Neural cell (in vitro differentiated cells): ENCODE measurements around the gene SLC4A3. TPM values are rescaled to one million over a fixed set of nuclear protein-coding genes. Genes with fewer than 3 reads are reported as not detected.

Experiments
- H2AFZ ChIP-seq: fragments of 200-600, 300-800 bp; sonication (generic), shearing (Covaris generic); 2 replicates; pipeline ENCODE4 v1.6.0; 2014; ENCODE audit warnings: low read depth, mild to moderate bottlenecking, antibody characterized with exemption, low read length, moderate library complexity
- H3F3A ChIP-seq: fragments of 200-600 bp; shearing (Covaris generic); 2 replicates; pipeline ENCODE4 v1.6.1; 2016; ENCODE audit warnings: mild to moderate bottlenecking, moderate library complexity, mixed read lengths, antibody characterized with exemption, low read length; ENCODE audit not compliant: insufficient read depth, poor library complexity, severe bottlenecking
- H3K27ac ChIP-seq: fragments of 200-600, 300-800 bp; sonication (generic), shearing (Covaris generic); 2 replicates; pipeline ENCODE4 v1.5.1; 2014; ENCODE audit warnings: mild to moderate bottlenecking, low read length, moderate library complexity
- H3K27me3 ChIP-seq: fragments of 300-800, 200-600 bp; sonication (generic), shearing (Covaris generic); 2 replicates; pipeline ENCODE4 v1.6.0; 2014; ENCODE audit warnings: mild to moderate bottlenecking, low read depth, low read length, moderate library complexity; ENCODE audit not compliant: insufficient read depth
- H3K36me3 ChIP-seq: fragments of 300-800, 200-600 bp; sonication (generic), shearing (Covaris generic); 2 replicates; pipeline ENCODE4 v1.5.1; 2014; ENCODE audit warnings: mild to moderate bottlenecking, antibody characterized with exemption, low read length, moderate library complexity; ENCODE audit not compliant: insufficient read depth
- H3K4me2 ChIP-seq: fragments of 300-800, 200-600 bp; sonication (generic), shearing (Covaris generic); 2 replicates; pipeline ENCODE4 v1.6.0; 2014; ENCODE audit warnings: mild to moderate bottlenecking, low read length
- H3K4me3 ChIP-seq: fragments of 300-800, 200-600 bp; sonication (generic), shearing (Covaris generic); 2 replicates; pipeline ENCODE4 v1.5.1; 2014; ENCODE audit warnings: mild to moderate bottlenecking, low read length, moderate library complexity
- H3K79me2 ChIP-seq: fragments of 200-600 bp; shearing (Covaris generic); replicated peaks from 2 replicates; pipeline ENCODE4 v1.6.0; 2014; ENCODE audit warnings: mild to moderate bottlenecking, low read length, moderate library complexity; ENCODE audit not compliant: insufficient read depth
- H3K9ac ChIP-seq: fragments of 300-800, 200-600 bp; sonication (generic), shearing (Covaris generic); 2 replicates; pipeline ENCODE4 v1.6.1; 2016; ENCODE audit warnings: mild to moderate bottlenecking, low read length, mixed read lengths
- H3K9me2 ChIP-seq: fragments of 200-600 bp; shearing (Covaris generic); 2 replicates; pipeline ENCODE4 v1.6.1; 2016; ENCODE audit warnings: mild to moderate bottlenecking, low read length, mixed read lengths; ENCODE audit not compliant: insufficient read depth
- H3K9me3 ChIP-seq: fragments of 200-600, 300-800 bp; sonication (generic), shearing (Covaris generic); 2 replicates; pipeline ENCODE4 v1.6.1; 2016; ENCODE audit warnings: mild to moderate bottlenecking, mixed run types, low read length, moderate library complexity, mixed read lengths
- H4K20me1 ChIP-seq: fragments of 200-600 bp; shearing (Covaris generic); 2 replicates; pipeline ENCODE4 v1.6.1; 2016; ENCODE audit warnings: mild to moderate bottlenecking, mixed run types; ENCODE audit not compliant: insufficient read depth
- CTCF ChIP-seq: fragments of 450-650 bp; IDR thresholded peaks from 2 replicates; pipeline ENCODE4 v1.5.1; 2014; ENCODE audit warnings: antibody characterized with exemption, mild to moderate bottlenecking, moderate library complexity; ENCODE audit not compliant: poor library complexity, severe bottlenecking
- EP300 ChIP-seq: fragments of 450-650 bp; conservative IDR thresholded peaks from 2 replicates; pipeline ENCODE4 v1.6.1; 2014; ENCODE audit warnings: antibody characterized with exemption, mild to moderate bottlenecking, moderate library complexity; ENCODE audit not compliant: poor library complexity, severe bottlenecking
- EZH2 ChIP-seq: fragments of 200-600, 300-800 bp; shearing (Covaris generic), sonication (generic); IDR thresholded peaks from 2 replicates; pipeline ENCODE4 v1.6.1; 2014; ENCODE audit warnings: antibody characterized with exemption, low read length, borderline replicate concordance, mild to moderate bottlenecking; ENCODE audit not compliant: insufficient read depth, poor library complexity, severe bottlenecking
- MXI1 ChIP-seq: fragments of 450-650 bp; conservative IDR thresholded peaks from 2 replicates; pipeline ENCODE4 v1.6.1; 2014; ENCODE audit warnings: antibody characterized with exemption, mild to moderate bottlenecking; ENCODE audit not compliant: poor library complexity, severe bottlenecking
- POLR2AphosphoS5 ChIP-seq: IDR thresholded peaks from 2 replicates; pipeline ENCODE4 v1.6.1; 2012
- RAD21 ChIP-seq: fragments of 450-650 bp; conservative IDR thresholded peaks from 2 replicates; pipeline ENCODE4 v1.6.1; 2014; ENCODE audit warnings: antibody characterized with exemption, mild to moderate bottlenecking, moderate library complexity
- REST ChIP-seq: IDR thresholded peaks from 2 replicates; pipeline ENCODE4 v1.6.1; 2012; ENCODE audit warnings: borderline replicate concordance
- SMC3 ChIP-seq: fragments of 450-650 bp; conservative IDR thresholded peaks from 2 replicates; pipeline ENCODE4 v1.6.1; 2014; ENCODE audit warnings: antibody characterized with exemption, mild to moderate bottlenecking, moderate library complexity; ENCODE audit not compliant: poor library complexity
- TAF1 ChIP-seq: IDR thresholded peaks from 2 replicates; pipeline ENCODE4 v1.6.1; 2012; ENCODE audit warnings: low read depth
- polyA plus RNA-seq: library from polyadenylated mRNA; depleted of rRNA; stranded (reverse); fragments of >200 nt; gene quantifications from 2 replicates; pipeline ENCODE4 v1.2.3, GENCODE V29; 2014

SLC4A3 gene
- polyA plus RNA-seq, 1 donor from 2014 or later, result 18.7 TPM

- no peak overlapping the region for H2AFZ ChIP-seq
- H3K9me3 ChIP-seq, result no peaks in the 10 kb centered on the region
- H3F3A ChIP-seq, result no peaks in the 10 kb centered on the region
- no peak overlapping the region for H3K4me3 ChIP-seq
- H4K20me1 ChIP-seq, result no peaks in the 10 kb centered on the region
- H3K79me2 ChIP-seq, result no peaks in the 10 kb centered on the region
- TF ChIP-seq EP300, result no peak
- H3K27me3 ChIP-seq, result no peaks in the 10 kb centered on the region
- no peak overlapping the region for H3K27ac ChIP-seq
- no peak overlapping the region for H3K9ac ChIP-seq
- no peak overlapping the region for H3K4me2 ChIP-seq
- no peaks in the 10 kb centered on the region for H3K36me3 ChIP-seq
- no peaks in the 10 kb centered on the region for H3K9me2 ChIP-seq
Measured at GRCh38 chr2:219631406-219631891, 4.0 kb downstream of the SLC4A3 start.

GRCh38 chr2:219631904-219632759 is 4.7 kb downstream of the SLC4A3 start:
- H3K27ac ChIP-seq, result no peak overlapping the region
- no peaks in the 10 kb centered on the region for H3K79me2 ChIP-seq
- TF ChIP-seq EZH2 (no peak), SMC3 (no peak)
- no peaks in the 10 kb centered on the region for H4K20me1 ChIP-seq
- H3K9ac ChIP-seq, result no peak overlapping the region
- no peak overlapping the region for H2AFZ ChIP-seq
- H3K9me3 ChIP-seq, result no peaks in the 10 kb centered on the region
- no peak overlapping the region for H3K4me3 ChIP-seq
- H3K36me3 ChIP-seq, result no peaks in the 10 kb centered on the region
- no peaks in the 10 kb centered on the region for H3F3A ChIP-seq
- no peaks in the 10 kb centered on the region for H3K27me3 ChIP-seq
- H3K9me2 ChIP-seq, result no peaks in the 10 kb centered on the region
- no peak overlapping the region for H3K4me2 ChIP-seq

GRCh38 chr2:219632760-219633105 is 5.3 kb downstream of the SLC4A3 start:
- H3K36me3 ChIP-seq, result no peaks in the 10 kb centered on the region
- no peaks in the 10 kb centered on the region for H4K20me1 ChIP-seq
- no peak overlapping the region for H2AFZ ChIP-seq
- H3K9me3 ChIP-seq, result no peaks in the 10 kb centered on the region
- TF ChIP-seq SMC3, result no peak
- TF ChIP-seq TAF1, result no peak
- no peak for TF ChIP-seq POLR2AphosphoS5
- no peak for TF ChIP-seq MXI1
- no peak for TF ChIP-seq EZH2
- TF ChIP-seq CTCF, result no peak
- no peak for TF ChIP-seq EP300
- TF ChIP-seq REST, result no peak
- no peak for TF ChIP-seq RAD21
- no peak overlapping the region for H3K9ac ChIP-seq
- H3K79me2 ChIP-seq, result no peaks in the 10 kb centered on the region
- no peaks in the 10 kb centered on the region for H3K9me2 ChIP-seq
- no peaks in the 10 kb centered on the region for H3K27me3 ChIP-seq
- H3K4me2 ChIP-seq, result no peak overlapping the region
- no peak overlapping the region for H3K4me3 ChIP-seq
- H3F3A ChIP-seq, result no peaks in the 10 kb centered on the region
- no peak overlapping the region for H3K27ac ChIP-seq
